Measurements from ENCODE around the gene MYH6. TPM values are rescaled to one million over a fixed set of nuclear protein-coding genes. Genes with fewer than 3 reads are reported as not detected.

MYH6 gene
- total RNA-seq, 1 experiment from 2014 or later = 0.07 TPM

DNA sequence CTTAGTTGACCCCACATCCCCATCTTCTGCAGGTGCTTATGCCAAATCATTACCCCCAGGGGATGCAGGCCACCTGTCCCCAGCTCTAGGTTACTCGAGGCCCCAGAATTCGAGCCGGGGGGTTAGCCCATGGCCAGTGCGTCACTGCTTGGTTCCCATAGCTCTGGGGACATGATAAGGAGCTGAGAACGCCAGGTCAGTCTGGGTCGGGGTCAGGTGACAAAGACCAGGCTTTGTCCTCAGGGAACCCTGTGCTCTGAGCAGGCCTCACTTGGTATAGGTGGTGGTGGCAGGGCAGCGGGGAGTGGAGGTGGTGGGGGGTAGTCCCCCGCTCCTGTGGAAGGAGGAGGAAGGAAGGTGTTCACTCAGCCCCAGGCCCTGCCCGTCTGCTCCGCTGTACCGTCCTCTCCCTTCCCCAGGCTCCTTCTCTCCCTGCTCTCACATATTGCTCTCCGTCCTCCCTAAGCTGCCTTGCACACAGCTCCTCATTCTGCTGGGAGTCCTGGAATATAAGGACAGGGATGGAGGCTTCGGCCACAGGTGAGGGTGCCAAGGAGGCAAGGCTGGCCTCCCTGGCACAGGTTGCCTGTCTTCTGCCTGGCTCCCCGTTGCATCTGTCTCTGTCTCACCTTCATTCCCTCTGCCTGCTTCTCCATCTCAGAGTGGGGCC is 2.0 kb upstream of the MYH6 start:
- Histone ChIP-seq H3K18ac (ENCODE audit: insufficient read length, low read depth, low read length) (no peak overlapping the region), H2AK5ac (ENCODE audit: insufficient read length, low read length) (no peak overlapping the region), H4K91ac (ENCODE audit: insufficient read length, low read depth, low read length) (no peak overlapping the region), H4K8ac (replicated peaks; ENCODE audit: insufficient read length, low read depth, low read length) (no peak overlapping the region), H2BK12ac (ENCODE audit: insufficient read length, low read depth, low read length) (no peak overlapping the region), H2AFZ (ENCODE audit: low read length) (no peak overlapping the region), H3T11ph (ENCODE audit: low read length) (no peak overlapping the region), H3K27me3 (ENCODE audit: insufficient read depth, low read length) (no peaks in the 10 kb centered on the region), H3K79me1 (ENCODE audit: insufficient read depth, low read depth, low read length, poor library complexity, severe bottlenecking) (no peaks in the 10 kb centered on the region), H3K4me2 (ENCODE audit: insufficient read depth, insufficient read length, low read length) (no peak overlapping the region), H3K4ac (ENCODE audit: low read depth, low read length) (no peak overlapping the region), H2BK15ac (ENCODE audit: low read depth, low read length) (no peak overlapping the region), H3K9ac (ENCODE audit: extremely low read depth, insufficient read length, low read length) (no peak overlapping the region), H2BK5ac (ENCODE audit: insufficient read length, low read length) (no peak overlapping the region), H3K23me2 (ENCODE audit: insufficient read length, low read depth, low read length, poor library complexity, severe bottlenecking) (no peaks in the 10 kb centered on the region), H3K56ac (ENCODE audit: insufficient read length, low read depth, low read length) (no peak overlapping the region), H2BK20ac (ENCODE audit: low read depth, low read length, poor library complexity, severe bottlenecking) (no peak overlapping the region), H4K5ac (ENCODE audit: insufficient read length, low read depth, low read length) (no peak overlapping the region), H3K79me2 (ENCODE audit: insufficient read depth, low read length) (no peaks in the 10 kb centered on the region), H3K27ac (ENCODE audit: insufficient read length, low read depth, low read length) (no peak overlapping the region), H3K23ac (ENCODE audit: insufficient read length, low read depth, low read length) (no peak overlapping the region), H2BK120ac (ENCODE audit: low read depth, low read length, poor library complexity, severe bottlenecking) (no peak overlapping the region), H3K4me1 (ENCODE audit: insufficient read depth, low read length) (no peaks in the 10 kb centered on the region), H3K9me3 (ENCODE audit: control insufficient read depth, low read depth, low read length) (no peaks in the 10 kb centered on the region), H4K20me1 (ENCODE audit: control insufficient read depth, insufficient read depth, insufficient read length) (no peaks in the 10 kb centered on the region), H3K14ac (ENCODE audit: insufficient read depth, low read length) (no peak overlapping the region)
- H3K27ac Mint-ChIP-seq = no peak overlapping the region
- TF ChIP-seq, protein P1, sequence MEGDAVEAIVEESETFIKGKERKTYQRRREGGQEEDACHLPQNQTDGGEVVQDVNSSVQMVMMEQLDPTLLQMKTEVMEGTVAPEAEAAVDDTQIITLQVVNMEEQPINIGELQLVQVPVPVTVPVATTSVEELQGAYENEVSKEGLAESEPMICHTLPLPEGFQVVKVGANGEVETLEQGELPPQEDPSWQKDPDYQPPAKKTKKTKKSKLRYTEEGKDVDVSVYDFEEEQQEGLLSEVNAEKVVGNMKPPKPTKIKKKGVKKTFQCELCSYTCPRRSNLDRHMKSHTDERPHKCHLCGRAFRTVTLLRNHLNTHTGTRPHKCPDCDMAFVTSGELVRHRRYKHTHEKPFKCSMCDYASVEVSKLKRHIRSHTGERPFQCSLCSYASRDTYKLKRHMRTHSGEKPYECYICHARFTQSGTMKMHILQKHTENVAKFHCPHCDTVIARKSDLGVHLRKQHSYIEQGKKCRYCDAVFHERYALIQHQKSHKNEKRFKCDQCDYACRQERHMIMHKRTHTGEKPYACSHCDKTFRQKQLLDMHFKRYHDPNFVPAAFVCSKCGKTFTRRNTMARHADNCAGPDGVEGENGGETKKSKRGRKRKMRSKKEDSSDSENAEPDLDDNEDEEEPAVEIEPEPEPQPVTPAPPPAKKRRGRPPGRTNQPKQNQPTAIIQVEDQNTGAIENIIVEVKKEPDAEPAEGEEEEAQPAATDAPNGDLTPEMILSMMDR (conservative IDR thresholded peaks at IDR 0.05) = no peak
- H3K4me3 Mint-ChIP-seq = no peak overlapping the region
- peaks cover 15 to 17% of the 10 kb centered on the region in 2 experiments for H3K4me1 Mint-ChIP-seq
- no peaks in the 10 kb centered on the region for H3K36me3 Mint-ChIP-seq (ENCODE audit: insufficient read depth in 1 of 3, low read depth in 3 of 3)
- no peak for DNase-seq
- H3K27me3 Mint-ChIP-seq (ENCODE audit: low read depth) = peaks cover 51% of the 10 kb centered on the region
- WGBS (ENCODE audit: extremely low coverage, insufficient read length, low lambda C conversion rate) = no CpG with 5 or more reads among the region's 14 CpGs
- H3K9me3 Mint-ChIP-seq = no peaks in the 10 kb centered on the region
